B cell (primary cell): ENCODE measurements around the gene ZNHIT2. TPM values are rescaled to one million over a fixed set of nuclear protein-coding genes. Genes with fewer than 3 reads are reported as not detected.
A peak's percentile ranks its signal among the peaks of the same experiment; 100 is the strongest.

Experiments
- ATAC-seq: fragments of 200-7000 bp; cut with Tn5 transposase; one replicate; pipeline ENCODE4 v1.10.0; 2021; ENCODE audit warnings: low read depth, mild to moderate bottlenecking, moderate number of reproducible peaks, moderate library complexity
- CTCF ChIA-PET: fragments of 350-600 bp; sonication (Branson Sonifier 250); formaldehyde crosslinking; loops from one replicate; lab custom pipeline; 2021; ENCODE audit warnings: antibody characterized with exemption, inconsistent platforms; lab: Charles Lee
- POLR2A ChIA-PET: fragments of 350-600 bp; sonication (Branson Sonifier 250); formaldehyde crosslinking; loops from one replicate; lab custom pipeline; 2021; ENCODE audit warnings: antibody characterized with exemption; lab: Charles Lee
- DNase-seq: peaks from one replicate; pipeline ENCODE4 v3.0.0; 2013
- H2AFZ ChIP-seq: 2 replicates; pipeline ENCODE4 v1.6.1; 2012; ENCODE audit warnings: mild to moderate bottlenecking, low read depth, low read length; ENCODE audit not compliant: insufficient read depth, poor library complexity, severe bottlenecking
- H3K27ac ChIP-seq, 2 donors: 1 replicate in 1 of 2; 2 replicates in 1 of 2; pipeline ENCODE4 v1.5.1; 2012 to 2013; ENCODE audit warnings: low read length in 2 of 2, mild to moderate bottlenecking in 2 of 2, moderate library complexity in 1 of 2
- H3K27me3 ChIP-seq, 4 experiments: fragments of 200-600 bp in 1 of 4; sonication (generic) in 1 of 4; replicated peaks in 1 of 4; 1 replicate in 2 of 4; 2 replicates in 2 of 4; pipeline versions ENCODE4 v1.6.1 to v1.7.0; 2013 to 2016; ENCODE audit warnings: low read length in 3 of 4, mild to moderate bottlenecking in 2 of 4, mixed read lengths in 1 of 4, moderate library complexity in 1 of 4; ENCODE audit not compliant: insufficient read depth in 4 of 4, control insufficient read depth in 3 of 4; ENCODE audit errors: control extremely low read depth in 1 of 4
- H3K36me3 ChIP-seq, 2 experiments: replicated peaks in 1 of 2; 1 replicate in 1 of 2; 2 replicates in 1 of 2; pipeline versions ENCODE4 v1.6.1 to v1.7.1; 2013; ENCODE audit warnings: low read length in 1 of 2; ENCODE audit not compliant: insufficient read depth in 2 of 2, control insufficient read depth in 1 of 2; ENCODE audit errors: control extremely low read depth in 1 of 2, extremely low read depth in 1 of 2
- H3K4me1 ChIP-seq, 2 donors: fragments of 200-600 bp in 1 of 2; sonication (generic) in 1 of 2; 1 replicate in 1 of 2; 2 replicates in 1 of 2; pipeline versions ENCODE4 v1.5.1 to v1.6.1; 2013 to 2017; ENCODE audit warnings: low read length in 2 of 2; ENCODE audit not compliant: control insufficient read depth in 2 of 2, insufficient read depth in 2 of 2
- H3K4me2 ChIP-seq: replicated peaks from 2 replicates; pipeline ENCODE3; 2012; ENCODE audit warnings: mild to moderate bottlenecking, low read depth, low read length; ENCODE audit not compliant: poor library complexity, severe bottlenecking
- H3K4me3 ChIP-seq, 5 experiments: fragments of 200-600 bp in 1 of 5; sonication (generic) in 1 of 5; 1 replicate in 3 of 5; 2 replicates in 2 of 5; pipeline versions ENCODE4 v1.5.1 to v1.7.0; 2011 to 2016; ENCODE audit warnings: low read length in 4 of 5, mild to moderate bottlenecking in 4 of 5, low read depth in 2 of 5, control low read depth in 1 of 5, moderate library complexity in 1 of 5; ENCODE audit not compliant: insufficient read depth in 1 of 5; ENCODE audit errors: control extremely low read depth in 1 of 5, extremely low read depth in 1 of 5
- H3K79me2 ChIP-seq: fragments of 200-600 bp; sonication (generic); one replicate; pipeline ENCODE4 v1.6.0; 2016; ENCODE audit warnings: low read length; ENCODE audit not compliant: control insufficient read depth, insufficient read depth
- H3K9ac ChIP-seq: fragments of 200-600 bp; sonication (generic); 2 replicates; pipeline ENCODE4 v1.6.1; 2017; ENCODE audit warnings: mild to moderate bottlenecking, low read length, moderate library complexity
- H3K9me3 ChIP-seq, 3 donors: one replicate each; pipeline versions ENCODE4 v1.6.1 to v1.7.1; 2013; ENCODE audit warnings: low read length in 2 of 3; ENCODE audit not compliant: control insufficient read depth in 2 of 3, insufficient read depth in 1 of 3; ENCODE audit errors: control extremely low read depth in 1 of 3
- H4K20me1 ChIP-seq: 2 replicates; pipeline ENCODE4 v1.6.0; 2012; ENCODE audit warnings: mild to moderate bottlenecking, low read length; ENCODE audit not compliant: insufficient read depth, control insufficient read depth, poor library complexity, severe bottlenecking
- H3K27ac Mint-ChIP-seq: one replicate; pipeline ENCODE4 v1.8.0; 2021; ENCODE audit warnings: mixed read lengths
- H3K27me3 Mint-ChIP-seq: one replicate; pipeline ENCODE4 v1.8.0; 2021; ENCODE audit warnings: mixed read lengths
- H3K4me1 Mint-ChIP-seq: one replicate; pipeline ENCODE4 v1.8.0; 2021; ENCODE audit warnings: mixed read lengths
- H3K4me3 Mint-ChIP-seq: one replicate; pipeline ENCODE4 v1.8.0; 2021; ENCODE audit warnings: mixed read lengths
- H3K9me3 Mint-ChIP-seq: one replicate; pipeline ENCODE4 v1.8.0; 2022; ENCODE audit warnings: mixed read lengths; ENCODE audit not compliant: insufficient read depth
- EZH2 ChIP-seq: IDR thresholded peaks from 2 replicates; pipeline ENCODE4 v1.6.1; 2012; ENCODE audit warnings: borderline replicate concordance, low read depth, mild to moderate bottlenecking, moderate library complexity, low read length; ENCODE audit not compliant: insufficient read depth, poor library complexity, severe bottlenecking
- WGBS: methylation state at CpG from one replicate; pipeline ENCODE4 v1.1.5; 2013; ENCODE audit warnings: missing lambda C conversion rate; ENCODE audit not compliant: insufficient coverage; 5-methylcytosine and 5-hydroxymethylcytosine counted together
- intact Hi-C: fragments of 100-400 bp; cut with micrococcal nuclease; formaldehyde crosslinking; loops from one replicate; pipeline ENCODE4 v1.10.0; 2022
- polyA plus RNA-seq: library from polyadenylated mRNA; depleted of rRNA; stranded (reverse); fragments of >200 nt; gene quantifications from 2 replicates; pipeline ENCODE4 v1.2.3, GENCODE V29; 2012
- total RNA-seq, 2 donors: library from RNA; stranded (reverse); fragments of 120-200 nt in 1 of 2; gene quantifications; 1 replicate in 1 of 2; 2 replicates in 1 of 2; pipeline versions ENCODE4 v1.2.3 to v1.2.4, GENCODE V29; 2013 to 2022
- TF ChIP-seq, protein P1 (sequence below): fragments of 200-600 bp; IDR thresholded peaks from one replicate; pipeline ENCODE4 v1.8.0; 2022; ENCODE audit warnings: antibody characterized with exemption, mild to moderate bottlenecking

The ZNHIT2 gene
- total and polyA plus RNA-seq, 2 donors (not counting 1 experiment from before 2014, with no cell fraction given): 6.2 to 14.1 TPM

DNA sequence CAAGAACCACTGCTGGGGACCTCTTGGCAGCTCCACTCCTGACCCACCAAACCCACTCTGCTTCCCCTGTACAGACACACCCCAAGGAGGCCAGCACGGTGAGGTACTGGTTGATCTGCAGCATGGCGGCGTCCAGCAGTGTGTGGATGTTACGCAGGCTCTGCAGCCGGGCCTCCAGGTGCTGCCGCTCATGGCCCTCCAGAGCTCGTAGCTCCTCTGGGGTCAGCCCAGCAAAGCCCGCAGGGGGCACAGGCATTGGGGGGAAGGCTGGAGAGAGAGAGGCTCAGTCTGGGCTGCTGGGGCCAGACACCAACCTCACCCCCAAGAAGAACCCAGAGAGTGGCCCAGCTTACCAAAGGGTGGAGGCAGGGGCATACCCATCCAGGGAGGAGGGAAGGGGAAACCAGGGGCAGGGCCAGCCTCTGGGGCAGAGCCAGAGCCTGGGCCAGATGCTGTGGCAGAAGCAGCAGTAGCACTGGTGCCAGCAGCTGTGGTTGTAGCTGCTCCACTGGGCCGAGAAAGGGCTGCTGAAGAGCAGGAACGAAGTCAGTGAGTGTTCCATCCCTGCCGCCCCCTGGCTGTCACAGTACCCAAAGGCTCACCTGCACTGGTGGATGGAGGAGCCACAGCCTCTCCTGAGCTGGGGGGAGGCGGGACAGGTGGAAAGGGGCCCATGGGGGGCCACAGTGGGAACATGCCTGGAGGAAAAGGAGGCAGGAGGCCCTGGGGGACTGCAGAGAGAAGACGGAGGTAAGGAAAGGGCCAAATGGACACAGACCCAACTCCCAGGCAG is 12.3 kb upstream of the ZNHIT2 start:
- peaks cover 32 to 59% of the 10 kb centered on the region in 2 donors for H3K4me1 ChIP-seq
- 44% methylated on average over 6 of the region's 13 CpGs for WGBS
- ATAC-seq (no peak), DNase-seq (peak; percentile 78)
- peaks cover 92% of the 10 kb centered on the region for H4K20me1 ChIP-seq
- peak overlapping the region; percentile 34 to 99 for H3K27ac ChIP-seq
- TF ChIP-seq EZH2: no peak
- TF ChIP-seq, protein P1, sequence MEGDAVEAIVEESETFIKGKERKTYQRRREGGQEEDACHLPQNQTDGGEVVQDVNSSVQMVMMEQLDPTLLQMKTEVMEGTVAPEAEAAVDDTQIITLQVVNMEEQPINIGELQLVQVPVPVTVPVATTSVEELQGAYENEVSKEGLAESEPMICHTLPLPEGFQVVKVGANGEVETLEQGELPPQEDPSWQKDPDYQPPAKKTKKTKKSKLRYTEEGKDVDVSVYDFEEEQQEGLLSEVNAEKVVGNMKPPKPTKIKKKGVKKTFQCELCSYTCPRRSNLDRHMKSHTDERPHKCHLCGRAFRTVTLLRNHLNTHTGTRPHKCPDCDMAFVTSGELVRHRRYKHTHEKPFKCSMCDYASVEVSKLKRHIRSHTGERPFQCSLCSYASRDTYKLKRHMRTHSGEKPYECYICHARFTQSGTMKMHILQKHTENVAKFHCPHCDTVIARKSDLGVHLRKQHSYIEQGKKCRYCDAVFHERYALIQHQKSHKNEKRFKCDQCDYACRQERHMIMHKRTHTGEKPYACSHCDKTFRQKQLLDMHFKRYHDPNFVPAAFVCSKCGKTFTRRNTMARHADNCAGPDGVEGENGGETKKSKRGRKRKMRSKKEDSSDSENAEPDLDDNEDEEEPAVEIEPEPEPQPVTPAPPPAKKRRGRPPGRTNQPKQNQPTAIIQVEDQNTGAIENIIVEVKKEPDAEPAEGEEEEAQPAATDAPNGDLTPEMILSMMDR: no peak
- Mint-ChIP-seq H3K9me3 (no peaks in the 10 kb centered on the region), H3K4me1 (peaks cover 49% of the 10 kb centered on the region), H3K4me3 (peak overlapping the region; percentile 97), H3K27me3 (no peaks in the 10 kb centered on the region), H3K27ac (peak overlapping the region; percentile 99)
- ChIA-PET CTCF (interaction anchor here (0.7 to 3.8 kb wide), 7 partner anchors 8 to 52 kb away, joined by 3 to 30 read pairs (median 5); partner anchors contain the start of genes CAPN1, FAU, MRPL49 and TM7SF2), POLR2A (interaction anchor here (0.5 to 8.8 kb wide), 2 partner anchors 10 to 15 kb away, joined by 3 to 160 read pairs; partner anchors contain the start of genes FAU, MRPL49 and ZNHIT2)
- no peaks in the 10 kb centered on the region for H3K27me3 ChIP-seq
- peaks cover 73% of the 10 kb centered on the region for H3K79me2 ChIP-seq
- no peak overlapping the region for H3K9ac ChIP-seq
- no peak overlapping the region for H3K4me3 ChIP-seq
- intact Hi-C loops: loop anchor here (5.0 kb wide), 2 partner anchors 88 to 487 kb away; partner anchors contain the start of genes PCNX3 and SAC3D1
- no peak overlapping the region for H2AFZ ChIP-seq
- H3K36me3 ChIP-seq: peaks cover 3 to 75% of the 10 kb centered on the region in 2 experiments
- H3K9me3 ChIP-seq: no peaks in the 10 kb centered on the region
- H3K4me2 ChIP-seq: peak overlapping the region; percentile 89
